OCI-LY1 (cell line): ENCODE results near the gene ZNF346.

Source experiments
- H2AFZ ChIP-seq: fragments of 200-600 bp; sonication (generic), shearing (Covaris generic); 2 replicates; pipeline ENCODE4 v1.6.0; 2014; ENCODE audit warnings: antibody characterized with exemption, mild to moderate bottlenecking, low read length
- H3F3A ChIP-seq: fragments of 200-600 bp; sonication (generic), shearing (Covaris generic); 2 replicates; pipeline ENCODE4 v1.6.0; 2014; ENCODE audit warnings: mild to moderate bottlenecking, antibody characterized with exemption, low read length, moderate library complexity; ENCODE audit not compliant: insufficient read depth
- H3K27ac ChIP-seq: fragments of 200-600 bp; sonication (generic); 2 replicates; pipeline ENCODE4 v1.5.1; 2014; ENCODE audit warnings: low read length, mixed run types, mild to moderate bottlenecking, low read depth; ENCODE audit not compliant: poor library complexity, severe bottlenecking
- H3K27me3 ChIP-seq: fragments of 200-600 bp; sonication (generic); 2 replicates; pipeline ENCODE4 v1.6.0; 2014; ENCODE audit warnings: antibody characterized with exemption, mild to moderate bottlenecking, low read length, moderate library complexity; ENCODE audit not compliant: insufficient read depth
- H3K36me3 ChIP-seq: fragments of 200-600 bp; sonication (generic); 2 replicates; pipeline ENCODE4 v1.6.1; 2014; ENCODE audit warnings: mild to moderate bottlenecking, antibody characterized with exemption, low read length, moderate library complexity, mixed read lengths; ENCODE audit not compliant: insufficient read depth
- H3K4me1 ChIP-seq: fragments of 200-600 bp; sonication (generic); 2 replicates; pipeline ENCODE4 v1.5.1; 2014; ENCODE audit warnings: mild to moderate bottlenecking, low read length, moderate library complexity; ENCODE audit not compliant: insufficient read depth, severe bottlenecking
- H3K4me2 ChIP-seq: fragments of 200-600 bp; sonication (generic), shearing (Covaris generic); 2 replicates; pipeline ENCODE4 v1.6.1; 2014; ENCODE audit warnings: low read length
- H3K4me3 ChIP-seq: fragments of 200-600 bp; sonication (generic); 2 replicates; pipeline ENCODE4 v1.5.1; 2014; ENCODE audit warnings: low read length, low read depth, mild to moderate bottlenecking, mixed read lengths; ENCODE audit not compliant: poor library complexity, severe bottlenecking
- H3K79me2 ChIP-seq: fragments of 200-600 bp; shearing (Covaris generic); 2 replicates; pipeline ENCODE4 v1.6.1; 2016; ENCODE audit warnings: mixed run types, low read length, mixed read lengths; ENCODE audit not compliant: insufficient read depth
- H3K9ac ChIP-seq: fragments of 200-600 bp; sonication (generic), shearing (Covaris generic); 2 replicates; pipeline ENCODE4 v1.6.1; 2014; ENCODE audit warnings: mild to moderate bottlenecking, low read length, mixed read lengths
- H3K9me2 ChIP-seq: fragments of 200-600 bp; sonication (generic), shearing (Covaris generic); 2 replicates; pipeline ENCODE4 v1.6.1; 2014; ENCODE audit warnings: low read depth, mild to moderate bottlenecking, low read length, mixed read lengths
- H3K9me3 ChIP-seq: fragments of 200-600 bp; shearing (Covaris generic); 2 replicates; pipeline ENCODE4 v1.6.1; 2014; ENCODE audit warnings: low read length, mixed read lengths
- H4K20me1 ChIP-seq: fragments of 200-600 bp; sonication (generic), shearing (Covaris generic); 2 replicates; pipeline ENCODE4 v1.6.0; 2016; ENCODE audit warnings: mild to moderate bottlenecking, low read length; ENCODE audit not compliant: insufficient read depth
- EZH2 ChIP-seq: fragments of 200-600 bp; sonication (generic), shearing (Covaris generic); IDR thresholded peaks from 2 replicates; pipeline ENCODE4 v1.8.0; 2017; ENCODE audit warnings: borderline replicate concordance, mixed run types, mild to moderate bottlenecking, antibody characterized with exemption, low read length, moderate library complexity, mixed read lengths
- TF ChIP-seq, protein P1 (sequence below): fragments of 200-600 bp; sonication (generic), shearing (Covaris generic); IDR thresholded peaks from 2 replicates; pipeline ENCODE4 v1.5.1; 2017; ENCODE audit warnings: mild to moderate bottlenecking, antibody characterized with exemption, low read length, moderate library complexity, mixed read lengths

The ZNF346 gene

DNA sequence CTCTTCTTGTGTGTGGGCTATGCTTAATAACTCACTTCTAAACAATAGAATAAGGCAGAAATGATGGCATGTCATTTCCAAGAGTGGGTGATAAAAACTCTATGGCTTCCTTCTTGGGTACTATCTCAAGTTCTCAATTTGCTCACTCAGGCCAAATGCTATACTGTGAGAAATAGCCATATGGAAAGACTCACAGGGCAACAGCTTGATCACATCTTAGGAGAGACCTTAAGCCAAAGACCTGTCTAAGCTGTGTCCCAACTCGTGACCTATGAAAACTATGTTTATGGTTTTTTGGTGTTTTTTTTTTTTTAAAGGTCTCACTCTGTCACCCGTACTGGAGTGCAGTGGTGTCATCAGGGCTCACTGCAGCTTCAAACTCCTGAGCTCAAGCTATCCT lies 13.8 kb upstream of the ZNF346 start:
- Histone ChIP-seq H4K20me1 (no peaks in the 10 kb centered on the region), H2AFZ (no peak overlapping the region), H3K36me3 (no peaks in the 10 kb centered on the region), H3K9ac (no peak overlapping the region), H3K9me2 (no peaks in the 10 kb centered on the region), H3K4me3 (no peak overlapping the region), H3F3A (no peaks in the 10 kb centered on the region), H3K27ac (no peak overlapping the region), H3K79me2 (peaks cover 21% of the 10 kb centered on the region), H3K4me2 (no peak overlapping the region), H3K4me1 (peaks cover 25% of the 10 kb centered on the region), H3K27me3 (no peaks in the 10 kb centered on the region), H3K9me3 (no peaks in the 10 kb centered on the region)
- TF ChIP-seq, protein P1, sequence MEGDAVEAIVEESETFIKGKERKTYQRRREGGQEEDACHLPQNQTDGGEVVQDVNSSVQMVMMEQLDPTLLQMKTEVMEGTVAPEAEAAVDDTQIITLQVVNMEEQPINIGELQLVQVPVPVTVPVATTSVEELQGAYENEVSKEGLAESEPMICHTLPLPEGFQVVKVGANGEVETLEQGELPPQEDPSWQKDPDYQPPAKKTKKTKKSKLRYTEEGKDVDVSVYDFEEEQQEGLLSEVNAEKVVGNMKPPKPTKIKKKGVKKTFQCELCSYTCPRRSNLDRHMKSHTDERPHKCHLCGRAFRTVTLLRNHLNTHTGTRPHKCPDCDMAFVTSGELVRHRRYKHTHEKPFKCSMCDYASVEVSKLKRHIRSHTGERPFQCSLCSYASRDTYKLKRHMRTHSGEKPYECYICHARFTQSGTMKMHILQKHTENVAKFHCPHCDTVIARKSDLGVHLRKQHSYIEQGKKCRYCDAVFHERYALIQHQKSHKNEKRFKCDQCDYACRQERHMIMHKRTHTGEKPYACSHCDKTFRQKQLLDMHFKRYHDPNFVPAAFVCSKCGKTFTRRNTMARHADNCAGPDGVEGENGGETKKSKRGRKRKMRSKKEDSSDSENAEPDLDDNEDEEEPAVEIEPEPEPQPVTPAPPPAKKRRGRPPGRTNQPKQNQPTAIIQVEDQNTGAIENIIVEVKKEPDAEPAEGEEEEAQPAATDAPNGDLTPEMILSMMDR = no peak
- no peak for TF ChIP-seq EZH2

DNA sequence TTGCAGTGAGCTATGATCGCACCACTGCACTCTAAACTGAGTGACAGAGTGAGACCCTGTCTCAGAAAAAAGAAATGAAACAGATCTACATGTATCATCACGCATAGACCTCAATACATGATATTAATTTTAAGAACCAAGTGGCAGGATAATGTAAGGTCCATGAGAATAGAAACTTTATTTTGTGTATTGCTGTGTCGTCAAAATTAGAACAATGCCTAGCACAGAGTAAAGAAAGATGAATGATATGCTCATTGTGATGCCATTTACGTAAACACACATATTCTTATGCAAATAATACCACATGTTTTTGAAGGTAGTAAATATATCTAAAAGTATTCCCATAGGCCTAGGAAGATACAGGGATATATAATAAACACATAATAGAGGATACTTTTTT lies 12.3 kb upstream of the ZNF346 start:
- Histone ChIP-seq H3K9me2 (no peaks in the 10 kb centered on the region), H3K27ac (no peak overlapping the region), H3K4me1 (peaks cover 10% of the 10 kb centered on the region), H3K9me3 (no peaks in the 10 kb centered on the region), H4K20me1 (no peaks in the 10 kb centered on the region), H3K36me3 (0 out of 2 replicates have a peak, but pooled peaks cover 3% of the 10 kb centered on the region), H3K4me2 (no peak overlapping the region), H2AFZ (no peak overlapping the region), H3K9ac (no peak overlapping the region), H3F3A (no peaks in the 10 kb centered on the region), H3K4me3 (no peak overlapping the region), H3K79me2 (peaks cover 7% of the 10 kb centered on the region), H3K27me3 (no peaks in the 10 kb centered on the region)
- no peak for TF ChIP-seq EZH2

DNA sequence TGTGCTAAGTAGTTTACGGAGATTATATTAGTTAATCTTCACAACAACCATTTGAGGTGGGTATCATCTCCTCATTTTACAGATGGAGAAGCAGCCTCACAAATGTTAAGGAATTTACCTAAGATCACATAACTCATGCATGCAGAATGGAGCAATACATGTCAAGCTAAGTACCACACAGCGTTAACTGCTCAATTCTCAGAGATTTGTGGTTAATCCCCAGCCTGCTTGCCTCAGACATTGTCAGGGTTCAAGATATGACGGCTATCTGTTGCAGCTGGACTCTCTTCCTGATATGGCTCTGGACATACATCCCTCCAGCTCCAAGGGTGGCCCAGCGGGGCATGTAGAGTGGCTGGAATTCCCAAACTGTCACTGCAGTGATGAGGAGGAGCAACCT lies 7.3 kb upstream of the ZNF346 start:
- no peak for TF ChIP-seq EZH2
- TF ChIP-seq, protein P1 = no peak
- Histone ChIP-seq H3K36me3 (0 out of 2 replicates have a peak, but pooled peaks cover 3% of the 10 kb centered on the region), H3K9me2 (no peaks in the 10 kb centered on the region), H4K20me1 (no peaks in the 10 kb centered on the region), H3K79me2 (no peaks in the 10 kb centered on the region), H2AFZ (no peak overlapping the region), H3K4me1 (no peaks in the 10 kb centered on the region), H3K27me3 (no peaks in the 10 kb centered on the region), H3K4me3 (no peak overlapping the region), H3K9me3 (no peaks in the 10 kb centered on the region), H3K4me2 (no peak overlapping the region), H3F3A (no peaks in the 10 kb centered on the region), H3K27ac (no peak overlapping the region), H3K9ac (no peak overlapping the region)

DNA sequence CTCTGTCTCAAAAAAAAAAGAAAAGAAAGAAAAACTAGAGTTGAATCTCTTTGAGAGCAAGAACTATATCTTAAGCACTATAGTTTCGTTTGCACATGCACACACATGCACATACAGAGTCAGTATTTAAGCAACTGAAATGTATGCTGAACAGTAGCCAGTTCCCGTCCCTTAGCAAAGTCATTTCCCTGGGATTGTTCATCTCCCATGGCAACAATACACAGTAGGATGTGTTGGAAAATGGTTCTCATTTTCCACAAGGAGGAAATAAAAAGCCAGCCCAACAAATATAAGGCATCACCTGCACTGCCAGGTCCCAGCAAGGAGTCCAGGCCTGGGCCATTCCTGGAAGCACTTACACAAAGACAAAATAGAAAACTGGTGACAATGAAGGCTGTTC lies 4.2 kb upstream of the ZNF346 start:
- Histone ChIP-seq H3K36me3 (0 out of 2 replicates have a peak, but pooled peaks cover 3% of the 10 kb centered on the region), H2AFZ (no peak overlapping the region), H3K4me3 (no peak overlapping the region), H4K20me1 (no peaks in the 10 kb centered on the region), H3K9me2 (no peaks in the 10 kb centered on the region), H3K79me2 (peaks cover 11% of the 10 kb centered on the region), H3K27ac (no peak overlapping the region), H3K27me3 (no peaks in the 10 kb centered on the region), H3F3A (no peaks in the 10 kb centered on the region), H3K9ac (no peak overlapping the region), H3K4me1 (peaks cover 16% of the 10 kb centered on the region), H3K4me2 (no peak overlapping the region), H3K9me3 (no peaks in the 10 kb centered on the region)
- TF ChIP-seq EZH2 = no peak
- TF ChIP-seq, protein P1 = no peak
